ENCODE data around the gene DISC1.

DISC1 gene

GRCh38 chr1:231998791-231999190 lies 372.2 kb downstream of the DISC1 start:
- DNase-seq (ENCODE audit: low read depth), result no peak

GRCh38 chr1:232005300-232005699 lies 378.7 kb downstream of the DISC1 start:
- no peak for DNase-seq (ENCODE audit: low read depth)

GRCh38 chr1:232009741-232010140 lies 383.2 kb downstream of the DISC1 start:
- DNase-seq (ENCODE audit: low read depth), result no peak

- DNase-seq (ENCODE audit: low read depth), result no peak
Measured at GRCh38 chr1:232011961-232012360, 385.4 kb downstream of the DISC1 start.

- DNase-seq (ENCODE audit: low read depth), result no peak
Measured at GRCh38 chr1:232012773-232013386, 386.3 kb downstream of the DISC1 start.

- DNase-seq (ENCODE audit: low read depth), result no peak
Measured at GRCh38 chr1:232014941-232015340, 388.4 kb downstream of the DISC1 start.

DNA sequence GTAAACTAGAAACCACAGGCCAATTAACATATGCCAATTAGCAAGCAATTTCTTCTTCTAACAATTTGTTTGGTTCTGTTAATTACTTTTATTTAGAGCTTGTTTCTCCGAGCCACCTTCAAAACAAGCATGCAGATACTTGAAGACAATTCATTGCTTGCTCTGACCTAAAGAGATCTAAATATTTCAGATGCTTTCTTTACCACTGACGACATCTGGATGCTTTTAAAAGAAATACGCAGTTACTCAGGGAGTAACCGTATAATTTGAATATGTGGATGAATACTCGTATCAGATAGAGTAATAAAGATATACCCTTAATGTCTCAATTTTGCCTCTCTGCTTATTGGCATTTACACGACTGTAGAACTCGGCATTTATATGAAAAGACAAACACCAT lies 390.0 kb downstream of the DISC1 start:
- no peak for DNase-seq (ENCODE audit: low read depth)

GRCh38 chr1:232017057-232017456 lies 390.5 kb downstream of the DISC1 start:
- DNase-seq (ENCODE audit: low read depth), result no peak

DNA sequence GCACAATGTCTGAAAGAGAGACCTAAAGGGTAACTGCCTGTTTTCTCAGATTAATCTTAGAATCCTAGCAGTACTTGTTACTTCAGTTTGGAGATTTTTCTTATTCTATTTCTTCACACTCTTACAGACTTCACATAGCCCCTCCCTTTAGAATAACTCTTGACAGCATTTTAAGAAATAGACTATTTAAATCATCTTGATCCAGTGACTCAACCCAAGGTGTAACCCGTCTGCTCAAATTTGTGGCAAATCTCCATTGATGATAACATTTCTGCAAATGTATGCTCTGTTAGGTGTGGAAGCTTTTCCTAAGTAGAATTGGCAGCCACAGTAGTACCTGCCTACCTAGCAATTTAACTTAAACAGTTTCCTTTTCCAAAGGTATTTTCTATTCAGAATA lies 391.2 kb downstream of the DISC1 start:
- no peak for DNase-seq (ENCODE audit: low read depth)

GRCh38 chr1:232018231-232019025 lies 391.8 kb downstream of the DISC1 start:
- DNase-seq (ENCODE audit: low read depth), result no peak

DNA sequence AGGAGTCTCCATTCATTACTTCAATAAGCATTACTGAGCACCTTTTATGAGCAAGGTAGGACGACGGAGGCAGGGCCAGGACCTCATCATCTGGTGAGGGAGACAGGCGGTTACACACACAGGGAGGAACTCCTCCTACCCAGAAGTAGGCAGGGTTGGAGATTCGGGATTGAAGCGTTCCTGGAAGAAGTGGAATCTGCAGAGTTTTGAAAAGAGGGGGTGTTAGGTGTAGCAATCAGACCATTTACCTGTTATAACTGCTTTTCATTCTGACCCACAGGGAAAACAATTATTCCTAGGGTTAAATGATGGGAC lies 392.4 kb downstream of the DISC1 start:
- no peak for DNase-seq (ENCODE audit: low read depth)

GRCh38 chr1:232020352-232020751 lies 393.8 kb downstream of the DISC1 start:
- no peak for DNase-seq (ENCODE audit: low read depth)

DNA sequence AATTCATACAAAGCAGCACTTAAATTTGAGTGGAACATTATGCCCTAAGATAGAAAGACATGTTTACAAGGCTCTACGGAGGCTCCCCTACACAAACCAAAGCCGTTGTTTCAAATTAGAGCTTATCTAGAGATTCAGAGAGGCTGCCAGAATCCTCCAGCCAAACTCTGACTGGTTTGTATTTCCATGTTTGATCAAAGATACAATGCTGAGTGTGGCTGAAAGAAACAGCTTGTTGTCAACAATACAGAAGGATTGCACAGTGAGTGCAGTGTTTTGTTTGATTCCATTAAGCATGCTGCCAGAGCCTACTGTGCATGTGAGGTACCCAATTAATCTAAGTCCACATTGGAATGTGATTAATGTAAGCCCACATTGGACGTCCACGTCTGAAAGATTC lies 402.7 kb downstream of the DISC1 start:
- no peak for DNase-seq (ENCODE audit: low read depth)

DNA sequence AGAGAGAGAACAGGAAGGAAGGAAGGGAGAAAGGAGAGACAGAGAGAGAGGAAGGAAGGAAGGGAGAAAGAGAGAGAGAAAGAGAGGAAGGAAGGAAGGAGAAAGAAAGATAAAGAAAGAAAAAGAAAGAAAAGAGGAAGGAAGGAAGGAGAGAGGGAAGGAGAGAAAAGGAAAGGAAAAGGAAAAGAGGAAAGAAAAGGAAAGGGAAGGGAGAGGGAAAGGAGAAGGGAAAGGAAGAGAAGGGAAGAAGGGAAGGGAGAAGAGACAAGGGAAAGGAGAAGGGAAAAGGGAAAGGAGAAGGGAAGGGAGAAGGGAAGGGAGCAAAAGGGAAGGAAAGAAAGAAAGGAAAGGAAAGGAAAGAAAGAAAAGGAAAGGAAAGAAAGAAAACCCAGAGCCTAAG lies 404.6 kb downstream of the DISC1 start:
- no peak for DNase-seq (ENCODE audit: low read depth)

DNA sequence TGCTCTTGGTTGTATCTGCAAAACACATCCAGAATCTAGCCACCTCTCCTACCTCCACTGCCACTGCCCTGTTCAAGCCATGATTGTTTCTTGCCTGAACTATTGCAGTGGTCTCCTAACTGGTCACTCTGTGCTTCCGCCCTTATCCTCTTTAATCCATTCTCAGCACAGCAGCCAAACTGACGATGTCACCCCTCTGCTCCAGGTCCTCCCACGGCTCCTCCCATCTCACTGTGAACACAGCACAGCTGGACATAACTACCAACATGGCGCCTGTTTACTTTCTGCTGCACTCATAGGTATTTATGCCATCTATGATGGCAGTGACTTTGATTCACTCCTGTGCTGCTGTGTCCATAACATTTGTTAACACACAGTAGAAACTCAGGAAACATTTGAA lies 406.7 kb downstream of the DISC1 start:
- no peak for DNase-seq (ENCODE audit: low read depth)

- DNase-seq (ENCODE audit: low read depth), result no peak
Measured at GRCh38 chr1:232034556-232034955, 408.0 kb downstream of the DISC1 start.

DNA sequence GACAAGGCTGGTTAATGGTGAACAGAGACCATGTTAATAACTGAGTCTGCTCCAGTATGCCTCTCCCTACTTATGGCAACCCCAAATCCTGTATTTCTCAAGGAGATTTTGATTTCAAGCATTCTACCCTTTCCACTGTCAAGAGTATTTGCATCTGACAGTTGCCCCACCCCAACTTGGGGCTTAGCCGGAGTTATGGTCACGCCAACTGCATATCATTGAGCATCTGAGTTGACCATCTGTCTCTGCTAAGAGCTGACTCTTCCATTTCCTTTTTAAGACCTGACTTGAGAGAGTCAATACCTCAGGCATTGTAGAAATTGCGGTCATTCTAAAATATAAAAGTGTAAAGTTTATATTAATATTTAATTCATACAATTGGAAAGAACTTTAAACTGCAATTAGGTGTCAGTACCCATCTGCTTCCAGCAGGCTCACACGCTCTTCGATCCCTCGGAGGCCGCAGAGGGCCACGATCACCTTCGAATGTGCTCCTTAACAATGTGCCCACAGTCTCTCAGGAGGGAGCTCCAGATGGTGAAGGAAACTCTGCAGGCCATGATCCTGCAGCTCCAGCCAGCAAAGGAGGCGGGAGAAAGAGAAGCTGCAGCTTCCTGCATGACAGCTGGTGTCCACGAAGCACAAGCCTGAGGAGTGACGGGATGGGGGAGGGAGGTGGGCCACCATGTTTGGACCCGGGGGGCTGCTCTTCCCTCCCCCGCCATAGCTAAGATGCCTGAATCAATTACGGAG lies 409.8 kb downstream of the DISC1 start:
- DNase-seq (ENCODE audit: low read depth), result no peak

DNA sequence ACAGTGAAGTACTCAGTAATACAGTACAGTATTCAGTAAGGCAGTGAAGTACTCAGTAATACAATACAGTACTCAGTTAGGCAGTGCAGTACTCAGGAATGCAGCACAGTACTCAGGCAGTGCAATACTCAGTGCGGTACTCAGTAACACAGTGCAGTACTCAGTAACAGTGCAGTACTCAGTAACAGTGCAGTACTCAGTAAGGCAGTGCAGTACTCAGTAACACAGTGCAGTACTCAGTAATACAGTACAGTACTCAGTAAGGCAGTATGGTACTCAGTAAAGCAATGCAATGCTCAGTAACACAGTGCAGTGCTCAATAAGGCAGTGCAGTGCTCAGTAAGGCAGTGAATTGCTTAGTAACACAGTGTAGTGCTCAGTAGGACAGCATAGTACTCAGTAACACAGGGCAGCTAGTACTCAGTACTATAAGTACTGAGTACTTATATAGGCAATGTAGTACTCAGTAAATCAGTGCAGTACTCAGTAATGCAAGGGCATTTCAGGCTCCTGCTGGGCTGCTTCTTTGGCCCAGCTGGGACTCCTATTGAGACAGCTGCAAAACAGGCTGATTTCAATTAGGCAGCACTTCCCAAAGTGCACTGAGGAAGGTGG lies 411.3 kb downstream of the DISC1 start:
- no peak for DNase-seq (ENCODE audit: low read depth)

DNA sequence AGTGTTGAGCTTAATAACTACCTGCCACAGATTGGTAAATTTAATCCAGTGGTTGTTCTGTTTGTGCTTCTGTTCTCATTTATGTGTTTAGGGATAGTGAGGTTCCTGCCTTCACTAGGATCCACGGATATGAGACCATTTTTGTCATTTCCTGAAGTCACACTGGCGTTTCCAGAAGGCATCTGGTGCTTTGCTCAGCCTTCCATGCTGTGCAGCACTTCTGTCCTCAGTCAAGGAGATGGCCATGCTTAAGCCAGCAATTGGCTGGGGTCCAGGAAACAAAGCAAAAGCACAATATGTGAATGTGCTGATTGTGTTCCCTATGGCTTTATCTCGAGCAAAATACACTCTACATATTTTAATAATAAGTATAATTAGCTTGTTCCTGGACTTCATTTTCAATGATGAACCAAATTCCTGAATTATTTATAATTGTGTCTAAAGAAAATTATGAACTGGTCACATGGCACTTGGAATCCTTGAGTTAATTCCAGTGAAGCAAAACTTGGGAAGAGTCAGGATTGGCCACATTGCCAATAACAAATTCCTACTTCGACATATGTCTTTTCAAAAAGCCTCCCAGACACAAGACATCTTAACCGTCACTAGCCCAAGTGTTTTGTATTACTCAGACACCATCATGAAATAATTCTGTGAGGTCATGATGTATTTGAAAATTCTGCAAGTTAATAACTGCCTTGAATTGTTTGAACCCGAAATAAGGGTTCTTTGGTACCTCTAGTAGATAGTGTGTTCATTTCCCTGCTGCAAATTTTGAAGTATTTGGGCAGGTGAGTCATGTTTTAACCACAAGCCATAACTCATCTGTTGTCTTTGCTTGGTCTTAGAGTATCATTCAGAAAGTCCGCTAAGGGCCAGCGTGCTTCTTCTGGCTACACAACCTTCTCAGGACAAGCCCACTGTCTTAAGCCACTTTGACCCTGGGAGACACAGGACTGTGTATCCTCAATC lies 412.4 kb downstream of the DISC1 start:
- DNase-seq (ENCODE audit: low read depth), result no peak

GRCh38 chr1:232040260-232040659 lies 413.7 kb downstream of the DISC1 start:
- DNase-seq (ENCODE audit: low read depth), result no peak

- DNase-seq (ENCODE audit: low read depth), result no peak
Measured at GRCh38 chr1:232044728-232045127, 418.1 kb downstream of the DISC1 start.
